HepG2 (cell line): ENCODE data around the gene PGP. TPM values are rescaled to one million over a fixed set of nuclear protein-coding genes. Genes with fewer than 3 reads are reported as not detected.

Experiments used
- ATAC-seq: fragments of 200-7000 bp; cut with Tn5 transposase; 3 replicates; pipeline ENCODE4 v1.9.1; 2020; ENCODE audit warnings: mild to moderate bottlenecking, moderate library complexity
- BruUV-seq: library from RNA; stranded (reverse); fragments of 400-500 nt; replicated peaks from 2 replicates; lab custom pipeline; 2021; lab: Mats Ljungman, UMichigan
- CTCF ChIA-PET: fragments of 300-600 bp; formaldehyde crosslinking; extraction: SDS; loops from one replicate; lab custom pipeline; 2021; ENCODE audit warnings: low total read pairs, inconsistent platforms, low intra/inter-chr PET ratio; lab: Yijun Ruan, JAX
- POLR2A ChIA-PET: fragments of 350-600 bp; sonication (Branson Sonifier 250); formaldehyde crosslinking; loops from one replicate; lab custom pipeline; 2020; ENCODE audit warnings: antibody characterized with exemption, inconsistent platforms; lab: Yijun Ruan, JAX
- DNase-seq: peaks from one replicate; pipeline ENCODE4 v3.0.0-alpha.2; 2015; ENCODE audit warnings: low spot score
- FAIRE-seq: peaks from 3 replicates; lab custom pipeline; 2011; peaks lifted over from hg19 to GRCh38; lab: Jason Lieb, UNC
- H2AFZ ChIP-seq: one replicate; pipeline ENCODE4 v1.6.1; 2011; ENCODE audit warnings: low read length, inconsistent platforms
- H3K27ac ChIP-seq: fragments of 300-600 bp; 3 replicates; pipeline ENCODE4 v1.8.0; 2011; ENCODE audit warnings: mixed run types, mild to moderate bottlenecking, mixed read lengths, low read length, inconsistent platforms; ENCODE audit not compliant: insufficient read depth; ENCODE audit errors: extremely low read length
- H3K27me3 ChIP-seq, 2 experiments: fragments of 200-600 bp in 1 of 2; 2 replicates in 1 of 2; 3 replicates in 1 of 2; pipeline versions ENCODE4 v1.6.0 to v1.8.0; 2011; ENCODE audit warnings: low read length in 2 of 2, mild to moderate bottlenecking in 2 of 2, moderate library complexity in 2 of 2, inconsistent platforms in 1 of 2; ENCODE audit not compliant: insufficient read depth in 2 of 2, control insufficient read depth in 1 of 2
- H3K36me3 ChIP-seq, 2 experiments: fragments of 200-600 bp in 1 of 2; replicated peaks in 1 of 2; 2 replicates in 1 of 2; 3 replicates in 1 of 2; pipeline versions ENCODE4 v1.5.1 to v1.8.0; 2011; ENCODE audit warnings: low read length in 2 of 2, inconsistent platforms in 1 of 2; ENCODE audit not compliant: insufficient read depth in 2 of 2, control insufficient read depth in 1 of 2
- H3K4me1 ChIP-seq: 2 replicates; pipeline ENCODE4 v1.5.1; 2012; ENCODE audit warnings: low read length, inconsistent platforms; ENCODE audit not compliant: insufficient read depth
- H3K4me2 ChIP-seq: 2 replicates; pipeline ENCODE4 v1.6.0; 2011; ENCODE audit warnings: low read depth, low read length, inconsistent platforms
- H3K4me3 ChIP-seq, 3 experiments: fragments of 200-600 bp in 1 of 3; sonication (generic), shearing (Covaris generic) in 1 of 3; replicated peaks in 1 of 3; 2 replicates each; pipeline ENCODE4 v1.5.1; 2011 to 2016; ENCODE audit warnings: low read length in 3 of 3, inconsistent platforms in 2 of 3, low read depth in 2 of 3, mild to moderate bottlenecking in 2 of 3, control low read depth in 1 of 3, mixed read lengths in 1 of 3; ENCODE audit not compliant: insufficient read depth in 1 of 3
- H3K79me2 ChIP-seq: one replicate; pipeline ENCODE4 v1.6.1; 2011; ENCODE audit warnings: low read length, inconsistent platforms; ENCODE audit not compliant: insufficient read depth
- H3K9ac ChIP-seq: 2 replicates; pipeline ENCODE4 v1.6.0; 2011; ENCODE audit warnings: mild to moderate bottlenecking, low read depth, low read length, inconsistent platforms; ENCODE audit not compliant: insufficient read depth
- H3K9me3 ChIP-seq: 2 replicates; pipeline ENCODE4 v1.5.1; 2012; ENCODE audit warnings: mild to moderate bottlenecking, low read length
- H4K20me1 ChIP-seq: 2 replicates; pipeline ENCODE4 v1.6.0; 2011; ENCODE audit warnings: inconsistent platforms, mild to moderate bottlenecking, low read length, moderate library complexity; ENCODE audit not compliant: insufficient read depth
- ATM ChIP-seq: fragments of 450-650 bp; IDR thresholded peaks from 2 replicates; pipeline ENCODE4 v1.7.1; 2017; ENCODE audit warnings: mild to moderate bottlenecking, borderline replicate concordance
- BHLHE40 ChIP-seq: IDR thresholded peaks from 2 replicates; pipeline ENCODE4 v1.6.1; 2011; ENCODE audit warnings: low read length, improper control_type of control experiment
- DPF2 ChIP-seq: sonication (generic); formaldehyde crosslinking; IDR thresholded peaks from 2 replicates; pipeline ENCODE4 v1.4.0; 2020; ENCODE audit warnings: mild to moderate bottlenecking, low read depth, missing genetic modification reagents, borderline replicate concordance
- HNRNPK ChIP-seq: fragments of 200-400 bp; formaldehyde crosslinking; IDR thresholded peaks from 2 replicates; pipeline ENCODE4 v1.6.1; 2018; ENCODE audit warnings: low read length, low read depth, moderate library complexity, mild to moderate bottlenecking; ENCODE audit not compliant: poor library complexity, severe bottlenecking
- IRX3 ChIP-seq: sonication (generic); formaldehyde crosslinking; IDR thresholded peaks from 2 replicates; pipeline ENCODE4 v1.8.1; 2023; ENCODE audit warnings: mild to moderate bottlenecking, low read depth, missing genetic modification reagents, borderline replicate concordance
- KLF9 ChIP-seq: IDR thresholded peaks from 2 replicates; pipeline ENCODE4 v1.6.1; 2016; ENCODE audit warnings: low read depth
- MLLT10 ChIP-seq: sonication (generic); formaldehyde crosslinking; IDR thresholded peaks from 2 replicates; pipeline ENCODE4 v1.4.0; 2020; ENCODE audit warnings: missing genetic modification reagents
- POLR2A ChIP-seq, 2 experiments: IDR thresholded peaks; 2 replicates each; pipeline ENCODE4 v1.6.1; 2011; ENCODE audit warnings: low read depth in 2 of 2, low read length in 2 of 2, mild to moderate bottlenecking in 1 of 2, moderate library complexity in 1 of 2; ENCODE audit not compliant: insufficient read depth in 1 of 2
- RFXANK ChIP-seq: IDR thresholded peaks from 2 replicates; pipeline ENCODE4 v1.6.1; 2016
- TRIM24 ChIP-seq: sonication (generic); formaldehyde crosslinking; IDR thresholded peaks from 2 replicates; pipeline ENCODE4 v1.8.0; 2022; ENCODE audit warnings: mild to moderate bottlenecking, missing genetic modification reagents
- ZFYVE20 ChIP-seq: sonication (generic); formaldehyde crosslinking; IDR thresholded peaks from 2 replicates; pipeline ENCODE4 v1.8.0; 2023; ENCODE audit warnings: low read depth, mild to moderate bottlenecking, moderate library complexity, missing genetic modification reagents, borderline replicate concordance
- ZNF121 ChIP-seq: sonication (generic); formaldehyde crosslinking; IDR thresholded peaks from 2 replicates; pipeline ENCODE4 v1.5.0; 2020; ENCODE audit warnings: mild to moderate bottlenecking, missing genetic modification reagents
- ZNF460 ChIP-seq: sonication (generic); formaldehyde crosslinking; IDR thresholded peaks from 2 replicates; pipeline ENCODE4 v1.5.1; 2020; ENCODE audit warnings: missing genetic modification reagents, mild to moderate bottlenecking, borderline replicate concordance
- ZNF777 ChIP-seq: sonication (generic); formaldehyde crosslinking; IDR thresholded peaks from 2 replicates; pipeline ENCODE4 v1.4.0; 2020; ENCODE audit warnings: missing genetic modification reagents
- WGBS: methylation state at CpG from one replicate; pipeline ENCODE4 v1.1.6; 2017; ENCODE audit warnings: low lambda C conversion rate; 5-methylcytosine and 5-hydroxymethylcytosine counted together
- in situ Hi-C: cut with HindIII; loops from 2 replicates; pipeline ENCODE4 v1.10.0; 2017; ENCODE audit warnings: low pct_unique_long_range_greater_than_20kb; ENCODE audit not compliant: extremely low pct_ligation_motif_present
- intact Hi-C: fragments of 100-400 bp; cut with micrococcal nuclease; formaldehyde crosslinking; loops from one replicate; pipeline ENCODE4 v1.10.0; 2022; ENCODE audit not compliant: unreplicated experiment
- polyA plus RNA-seq, 8 experiments: library from polyadenylated mRNA; depleted of rRNA in 3 of 8; stranded (reverse) in 7 of 8; unstranded in 1 of 8; fragments of >200 nt; fragmentation: Illumina TruSeq in 4 of 8; extraction: Trizol in 4 of 8; gene quantifications; 2 replicates each; pipeline versions ENCODE4 v1.2.1 to v1.2.3, GENCODE V29; 2011 to 2016; ENCODE audit warnings: low read depth in 4 of 8, missing spikeins in 1 of 8, mixed read lengths in 1 of 8; ENCODE audit not compliant: insufficient read depth in 1 of 8
- total RNA-seq, 5 experiments: library from RNA; depleted of rRNA; stranded (reverse); fragments of >200 nt; fragmentation: Illumina TruSeq; extraction: Trizol; gene quantifications; 2 replicates each; pipeline ENCODE4 v1.2.3, GENCODE V29; 2016; ENCODE audit warnings: low read depth in 1 of 5
- TF ChIP-seq, protein P1 (sequence below): sonication (generic); formaldehyde crosslinking; conservative IDR thresholded peaks from 2 replicates; pipeline ENCODE4 v1.4.0; 2020; ENCODE audit warnings: missing genetic modification reagents

Gene PGP
- total and polyA plus RNA-seq, 2 of the 13 experiments (the other 11 are each of a cell fraction or from before 2014, with no cell fraction given) = 7.3 to 18.3 TPM

DNA sequence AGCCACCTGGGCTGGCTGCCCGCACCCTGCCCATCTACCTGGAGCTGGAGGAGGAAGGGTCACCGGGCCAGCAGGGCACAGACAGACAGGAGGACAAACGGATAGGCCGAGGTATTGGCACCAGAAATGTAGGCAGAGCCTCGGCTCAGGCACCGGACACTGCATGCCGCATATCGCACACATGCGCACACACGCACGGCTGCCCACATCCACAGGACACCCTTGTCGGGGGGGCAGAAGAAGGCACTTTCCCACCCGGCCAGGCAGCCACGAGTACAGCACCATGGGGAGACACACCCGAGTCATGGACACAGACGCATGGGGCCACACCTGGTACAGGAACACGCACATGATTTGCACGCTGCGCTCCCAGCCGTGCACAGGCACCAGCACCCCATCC is 32.7 kb downstream of the PGP start:
- no TSS peak for BruUV-seq
- no peak for DNase-seq
- H3K36me3 ChIP-seq = no peaks in the 10 kb centered on the region
- no peak overlapping the region for H3K4me2 ChIP-seq
- TF ChIP-seq ZNF121 (CRISPR knock-in tag) (no peak), ATM (no peak), HNRNPK (no peak), DPF2 (CRISPR knock-in tag) (no peak), BHLHE40 (no peak), ZNF777 (CRISPR knock-in tag) (no peak), KLF9 (CRISPR knock-in tag) (no peak), TRIM24 (no peak), POLR2A (IDR thresholded peaks at IDR 0.05; ENCODE audit: insufficient read depth in 1 of 2, low read depth in 2 of 2, low read length in 2 of 2) (no peak), ZFYVE20 (CRISPR knock-in tag) (no peak), MLLT10 (CRISPR knock-in tag) (no peak), RFXANK (no peak), ZNF460 (CRISPR knock-in tag) (no peak), IRX3 (no peak)
- TF ChIP-seq, protein P1, sequence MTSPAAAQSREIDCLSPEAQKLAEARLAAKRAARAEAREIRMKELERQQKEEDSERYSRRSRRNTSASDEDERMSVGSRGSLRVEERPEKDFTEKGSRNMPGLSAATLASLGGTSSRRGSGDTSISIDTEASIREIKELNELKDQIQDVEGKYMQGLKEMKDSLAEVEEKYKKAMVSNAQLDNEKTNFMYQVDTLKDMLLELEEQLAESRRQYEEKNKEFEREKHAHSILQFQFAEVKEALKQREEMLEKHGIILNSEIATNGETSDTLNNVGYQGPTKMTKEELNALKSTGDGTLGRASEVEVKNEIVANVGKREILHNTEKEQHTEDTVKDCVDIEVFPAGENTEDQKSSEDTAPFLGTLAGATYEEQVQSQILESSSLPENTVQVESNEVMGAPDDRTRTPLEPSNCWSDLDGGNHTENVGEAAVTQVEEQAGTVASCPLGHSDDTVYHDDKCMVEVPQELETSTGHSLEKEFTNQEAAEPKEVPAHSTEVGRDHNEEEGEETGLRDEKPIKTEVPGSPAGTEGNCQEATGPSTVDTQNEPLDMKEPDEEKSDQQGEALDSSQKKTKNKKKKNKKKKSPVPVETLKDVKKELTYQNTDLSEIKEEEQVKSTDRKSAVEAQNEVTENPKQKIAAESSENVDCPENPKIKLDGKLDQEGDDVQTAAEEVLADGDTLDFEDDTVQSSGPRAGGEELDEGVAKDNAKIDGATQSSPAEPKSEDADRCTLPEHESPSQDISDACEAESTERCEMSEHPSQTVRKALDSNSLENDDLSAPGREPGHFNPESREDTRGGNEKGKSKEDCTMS = no peak
- TF ChIP-seq, all 625 proteins: peak for 0
- in situ Hi-C loops = no loop called here
- Histone ChIP-seq H4K20me1 (no peaks in the 10 kb centered on the region), H3K27ac (no peak overlapping the region), H3K9me3 (no peaks in the 10 kb centered on the region), H3K4me3 (no peak overlapping the region), H3K4me1 (peaks cover 17% of the 10 kb centered on the region), H3K27me3 (no peaks in the 10 kb centered on the region), H3K79me2 (no peaks in the 10 kb centered on the region), H3K9ac (no peak overlapping the region), H2AFZ (no peak overlapping the region)
- ATAC-seq (no peak), FAIRE-seq (no peak)
- WGBS = 93% methylated on average over 7 of the region's 20 CpGs
- intact Hi-C loops = no loop called here
- ChIA-PET CTCF (no interaction called here), POLR2A (interaction anchor here (1.1 to 3.5 kb wide), 6 partner anchors 12 to 31 kb away, joined by 3 to 31 read pairs (median 4); partner anchors contain the start of gene TRAF7)
